ENCODE measurements around the gene CEACAM6. TPM values are rescaled to one million over a fixed set of nuclear protein-coding genes. Genes with fewer than 3 reads are reported as not detected.
"Not testable (repeated sequence)": the region's sequence is repeated elsewhere in the genome, so short reads cannot be mapped to it uniquely, and the experiment has no call there.

The CEACAM6 gene
- polyA plus RNA-seq, 4 donors = 8.5 to 45.8 (median 19.6) TPM

- FAIRE-seq (no peak), DNase-seq (peak; percentile 74 to 76)
- Histone ChIP-seq H3K4me1 (ENCODE audit: control insufficient read depth in 3 of 3, insufficient read depth in 2 of 3, low read depth in 1 of 3, low read length in 2 of 3) (peaks cover 0 to 19% (median 0%) of the 10 kb centered on the region in 3 donors), H3K4me3 (ENCODE audit: low read depth in 1 of 3, low read length in 3 of 3) (no peak overlapping the region), H3K36me3 (ENCODE audit: control insufficient read depth in 3 of 3, insufficient read depth in 2 of 3, low read depth in 1 of 3, low read length in 3 of 3) (no peaks in the 10 kb centered on the region), H3K27ac (ENCODE audit: low read depth in 1 of 3, low read length in 2 of 3) (no peak overlapping the region), H3K27me3 (ENCODE audit: control insufficient read depth in 3 of 3, insufficient read depth in 3 of 3, low read length in 3 of 3) (no peaks in the 10 kb centered on the region), H3K9me3 (ENCODE audit: control insufficient read depth in 2 of 2, insufficient read depth in 1 of 2, low read depth in 1 of 2, low read length in 1 of 2) (no peaks in the 10 kb centered on the region)
- WGBS, 3 donors = 7 to 10% (median 9%) methylated on average over 12 of the region's 12 CpGs
Observed at GRCh38 chr19:41753159-41753558, 2.2 kb upstream of the CEACAM6 start.

GRCh38 chr19:41753936-41754529 lies 1.3 kb upstream of the CEACAM6 start:
- no peaks in the 10 kb centered on the region for H3K27me3 ChIP-seq (ENCODE audit: control insufficient read depth in 3 of 3, insufficient read depth in 3 of 3, low read length in 3 of 3)
- peaks cover 0 to 22% (median 4%) of the 10 kb centered on the region in 3 donors for H3K4me1 ChIP-seq (ENCODE audit: control insufficient read depth in 3 of 3, insufficient read depth in 2 of 3, low read depth in 1 of 3, low read length in 2 of 3)
- WGBS, 3 donors = 7 to 11% (median 8%) methylated on average over 4 of the region's 4 CpGs
- no peak overlapping the region for H3K4me3 ChIP-seq (ENCODE audit: low read depth in 1 of 3, low read length in 3 of 3)
- H3K36me3 ChIP-seq (ENCODE audit: control insufficient read depth in 3 of 3, insufficient read depth in 2 of 3, low read depth in 1 of 3, low read length in 3 of 3) = no peaks in the 10 kb centered on the region
- DNase-seq (peak; percentile 62 to 65), FAIRE-seq (no peak)
- H3K27ac ChIP-seq (ENCODE audit: low read depth in 1 of 3, low read length in 2 of 3) = no peak overlapping the region
- no peaks in the 10 kb centered on the region for H3K9me3 ChIP-seq (ENCODE audit: control insufficient read depth in 2 of 2, insufficient read depth in 1 of 2, low read depth in 1 of 2, low read length in 1 of 2)

GRCh38 chr19:41758846-41759245 lies 3.5 kb downstream of the CEACAM6 start:
- Histone ChIP-seq H3K36me3 (ENCODE audit: control insufficient read depth in 3 of 3, insufficient read depth in 2 of 3, low read depth in 1 of 3, low read length in 3 of 3) (no peaks in the 10 kb centered on the region), H3K27me3 (ENCODE audit: control insufficient read depth in 3 of 3, insufficient read depth in 3 of 3, low read length in 3 of 3) (no peaks in the 10 kb centered on the region), H3K27ac (ENCODE audit: low read depth in 1 of 3, low read length in 2 of 3) (no peak overlapping the region), H3K4me1 (ENCODE audit: control insufficient read depth in 3 of 3, insufficient read depth in 2 of 3, low read depth in 1 of 3, low read length in 2 of 3) (peaks cover 0 to 22% (median 4%) of the 10 kb centered on the region in 3 donors), H3K9me3 (ENCODE audit: control insufficient read depth in 2 of 2, insufficient read depth in 1 of 2, low read depth in 1 of 2, low read length in 1 of 2) (no peaks in the 10 kb centered on the region), H3K4me3 (ENCODE audit: low read depth in 1 of 3, low read length in 3 of 3) (no peak overlapping the region)
- DNase-seq (no peak), FAIRE-seq (no peak)
- WGBS, 3 donors = 87 to 88% (median 87%) methylated on average over 9 of the region's 9 CpGs

GRCh38 chr19:41767115-41767514 lies 11.8 kb downstream of the CEACAM6 start:
- Histone ChIP-seq H3K36me3 (ENCODE audit: control insufficient read depth in 3 of 3, insufficient read depth in 2 of 3, low read depth in 1 of 3, low read length in 3 of 3) (no peaks in the 10 kb centered on the region), H3K27ac (ENCODE audit: low read depth in 1 of 3, low read length in 2 of 3) (peak overlapping the region in 1 of 3 donors; percentile 53), H3K27me3 (ENCODE audit: control insufficient read depth in 3 of 3, insufficient read depth in 3 of 3, low read length in 3 of 3) (no peaks in the 10 kb centered on the region), H3K9me3 (ENCODE audit: control insufficient read depth in 2 of 2, insufficient read depth in 1 of 2, low read depth in 1 of 2, low read length in 1 of 2) (no peaks in the 10 kb centered on the region), H3K4me3 (ENCODE audit: low read depth in 1 of 3, low read length in 3 of 3) (no peak overlapping the region), H3K4me1 (ENCODE audit: control insufficient read depth in 3 of 3, insufficient read depth in 2 of 3, low read depth in 1 of 3, low read length in 2 of 3) (peaks cover 2 to 17% (median 4%) of the 10 kb centered on the region in 3 donors)
- WGBS, 3 donors = 17 to 66% (median 44%) methylated on average over 2 of the region's 2 CpGs
- DNase-seq = peak; percentile 65 to 78
- no peak for FAIRE-seq

- not testable (repeated sequence) for H3K27ac ChIP-seq (ENCODE audit: low read depth in 1 of 3, low read length in 2 of 3); H3K36me3 ChIP-seq (ENCODE audit: control insufficient read depth in 3 of 3, insufficient read depth in 2 of 3, low read depth in 1 of 3, low read length in 3 of 3); H3K4me3 ChIP-seq (ENCODE audit: low read depth in 1 of 3, low read length in 3 of 3); FAIRE-seq; H3K27me3 ChIP-seq (ENCODE audit: control insufficient read depth in 3 of 3, insufficient read depth in 3 of 3, low read length in 3 of 3); H3K9me3 ChIP-seq (ENCODE audit: control insufficient read depth in 2 of 2, insufficient read depth in 1 of 2, low read depth in 1 of 2, low read length in 1 of 2); DNase-seq
- peaks cover 2 to 26% (median 10%) of the 10 kb centered on the region in 3 donors for H3K4me1 ChIP-seq (ENCODE audit: control insufficient read depth in 3 of 3, insufficient read depth in 2 of 3, low read depth in 1 of 3, low read length in 2 of 3)
- 30 to 55% (median 40%) methylated on average over 4 to 5 of the region's 5 CpGs for WGBS, 3 donors
Observed at GRCh38 chr19:41768105-41768504, 12.8 kb downstream of the CEACAM6 start.

- peaks cover 0 to 3% (median 0%) of the 10 kb centered on the region in 3 donors for H3K27me3 ChIP-seq (ENCODE audit: control insufficient read depth in 3 of 3, insufficient read depth in 3 of 3, low read length in 3 of 3)
- H3K36me3 ChIP-seq (ENCODE audit: control insufficient read depth in 3 of 3, insufficient read depth in 2 of 3, low read depth in 1 of 3, low read length in 3 of 3) = no peaks in the 10 kb centered on the region
- H3K4me1 ChIP-seq (ENCODE audit: control insufficient read depth in 3 of 3, insufficient read depth in 2 of 3, low read depth in 1 of 3, low read length in 2 of 3) = peaks cover 2 to 38% (median 10%) of the 10 kb centered on the region in 3 donors
- FAIRE-seq (peak; percentile 93), DNase-seq (no peak)
- WGBS, 3 donors = 91 to 94% (median 93%) methylated on average over 4 of the region's 4 CpGs
- H3K4me3 ChIP-seq (ENCODE audit: low read depth in 1 of 3, low read length in 3 of 3) = no peak overlapping the region
- H3K9me3 ChIP-seq (ENCODE audit: control insufficient read depth in 2 of 2, insufficient read depth in 1 of 2, low read depth in 1 of 2, low read length in 1 of 2) = no peaks in the 10 kb centered on the region
- no peak overlapping the region for H3K27ac ChIP-seq (ENCODE audit: low read depth in 1 of 3, low read length in 2 of 3)
Observed at GRCh38 chr19:41769608-41770007, 14.3 kb downstream of the CEACAM6 start.

GRCh38 chr19:41771410-41771809 lies 16.1 kb downstream of the CEACAM6 start:
- peak overlapping the region in 1 of 3 donors; percentile 11 for H3K27ac ChIP-seq (ENCODE audit: low read depth in 1 of 3, low read length in 2 of 3)
- no peaks in the 10 kb centered on the region for H3K9me3 ChIP-seq (ENCODE audit: control insufficient read depth in 2 of 2, insufficient read depth in 1 of 2, low read depth in 1 of 2, low read length in 1 of 2)
- peaks cover 4 to 54% (median 8%) of the 10 kb centered on the region in 3 donors for H3K4me1 ChIP-seq (ENCODE audit: control insufficient read depth in 3 of 3, insufficient read depth in 2 of 3, low read depth in 1 of 3, low read length in 2 of 3)
- DNase-seq (peak in 1 of 2 donors; percentile 55), FAIRE-seq (no peak)
- H3K4me3 ChIP-seq (ENCODE audit: low read depth in 1 of 3, low read length in 3 of 3) = no peak overlapping the region
- no peaks in the 10 kb centered on the region for H3K36me3 ChIP-seq (ENCODE audit: control insufficient read depth in 3 of 3, insufficient read depth in 2 of 3, low read depth in 1 of 3, low read length in 3 of 3)
- H3K27me3 ChIP-seq (ENCODE audit: control insufficient read depth in 3 of 3, insufficient read depth in 3 of 3, low read length in 3 of 3) = peaks cover 0 to 3% (median 0%) of the 10 kb centered on the region in 3 donors
- 78 to 92% (median 84%) methylated on average over 2 of the region's 2 CpGs for WGBS, 3 donors

- no peak overlapping the region for H3K4me3 ChIP-seq (ENCODE audit: low read depth in 1 of 3, low read length in 3 of 3)
- peaks cover 2 to 61% (median 8%) of the 10 kb centered on the region in 3 donors for H3K4me1 ChIP-seq (ENCODE audit: control insufficient read depth in 3 of 3, insufficient read depth in 2 of 3, low read depth in 1 of 3, low read length in 2 of 3)
- H3K36me3 ChIP-seq (ENCODE audit: control insufficient read depth in 3 of 3, insufficient read depth in 2 of 3, low read depth in 1 of 3, low read length in 3 of 3) = no peaks in the 10 kb centered on the region
- 9 to 35% (median 13%) methylated on average over 6 of the region's 6 CpGs for WGBS, 3 donors
- FAIRE-seq (no peak), DNase-seq (peak; percentile 95 to 99)
- peaks cover 0 to 3% (median 0%) of the 10 kb centered on the region in 3 donors for H3K27me3 ChIP-seq (ENCODE audit: control insufficient read depth in 3 of 3, insufficient read depth in 3 of 3, low read length in 3 of 3)
- H3K9me3 ChIP-seq (ENCODE audit: control insufficient read depth in 2 of 2, insufficient read depth in 1 of 2, low read depth in 1 of 2, low read length in 1 of 2) = peaks cover 0 to 7% of the 10 kb centered on the region in 2 donors
- H3K27ac ChIP-seq (ENCODE audit: low read depth in 1 of 3, low read length in 2 of 3) = peak overlapping the region; percentile 72 to 93 (median 88)
Observed at GRCh38 chr19:41774515-41774980, 19.2 kb downstream of the CEACAM6 start.
